HG03442 (cell line): ENCODE data around the gene TNK2.
"Not testable (repeated sequence)": the region's sequence is repeated elsewhere in the genome, so short reads cannot be mapped to it uniquely, and the experiment has no call there.

Source experiments
- ATAC-seq: cut with Tn5 transposase; IDR thresholded peaks from one replicate; pipeline ENCODE4 v1.9.1; 2021; ENCODE audit warnings: mild to moderate bottlenecking, moderate library complexity; ENCODE audit not compliant: unreplicated experiment

TNK2 gene

DNA sequence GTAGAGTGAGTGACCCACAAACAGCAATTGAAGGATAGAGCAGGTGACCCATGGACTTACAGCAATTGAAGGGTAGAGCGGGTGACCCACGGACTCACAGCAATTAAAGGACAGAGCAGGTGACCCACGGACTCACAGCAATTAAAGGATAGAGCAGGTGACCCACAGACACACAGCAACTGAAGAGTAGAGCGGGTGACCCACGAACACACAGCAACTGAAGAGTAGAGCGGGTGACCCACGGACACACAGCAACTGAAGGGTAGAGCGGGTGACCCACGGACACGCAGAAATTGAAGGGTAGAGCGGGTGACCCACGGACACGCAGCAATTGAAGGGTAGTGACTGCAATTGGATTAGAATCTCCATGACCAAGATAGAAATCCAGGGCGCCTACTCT, 9.8 kb upstream of the TNK2 start:
- ATAC-seq: no peak

DNA sequence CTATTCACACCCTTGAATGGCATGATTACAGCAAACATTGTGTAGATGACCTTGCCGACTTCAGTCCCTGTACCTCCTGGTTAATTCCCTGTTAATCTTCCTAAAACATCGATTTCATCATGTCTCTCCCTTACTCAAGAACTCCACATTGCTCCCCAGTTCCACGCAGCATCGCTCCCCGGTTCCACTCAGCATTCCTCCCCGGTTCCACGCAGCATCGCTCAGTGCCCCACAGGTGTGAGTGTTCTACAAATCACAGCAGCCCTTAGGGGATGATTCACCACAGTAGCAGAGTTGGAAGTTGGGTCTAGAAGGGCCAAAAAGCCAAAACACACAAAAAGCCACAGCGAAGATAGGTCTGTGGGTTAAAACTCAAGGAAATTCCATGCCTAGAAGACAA, 8.6 kb upstream of the TNK2 start:
- ATAC-seq: no peak

DNA sequence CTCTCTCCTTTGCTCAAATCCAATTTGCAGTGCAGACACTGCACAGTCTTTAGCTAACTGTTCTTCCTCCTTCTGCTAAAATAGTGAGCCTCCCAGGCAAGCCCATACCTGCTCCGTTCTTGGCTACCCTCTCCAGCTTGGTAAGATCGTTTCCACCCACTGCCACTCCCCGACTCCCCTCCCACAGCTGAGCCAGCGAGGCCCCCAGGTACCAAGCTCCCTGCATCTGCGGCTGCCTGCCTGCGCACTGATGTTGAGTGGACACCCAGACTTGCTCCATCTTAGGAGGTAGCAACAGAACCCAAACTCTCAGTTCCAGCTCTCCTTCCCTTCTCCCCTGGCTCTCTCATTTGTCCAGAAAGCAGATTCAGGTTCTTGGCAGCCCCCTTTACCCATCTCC, 7.9 kb upstream of the TNK2 start:
- ATAC-seq: no peak

DNA sequence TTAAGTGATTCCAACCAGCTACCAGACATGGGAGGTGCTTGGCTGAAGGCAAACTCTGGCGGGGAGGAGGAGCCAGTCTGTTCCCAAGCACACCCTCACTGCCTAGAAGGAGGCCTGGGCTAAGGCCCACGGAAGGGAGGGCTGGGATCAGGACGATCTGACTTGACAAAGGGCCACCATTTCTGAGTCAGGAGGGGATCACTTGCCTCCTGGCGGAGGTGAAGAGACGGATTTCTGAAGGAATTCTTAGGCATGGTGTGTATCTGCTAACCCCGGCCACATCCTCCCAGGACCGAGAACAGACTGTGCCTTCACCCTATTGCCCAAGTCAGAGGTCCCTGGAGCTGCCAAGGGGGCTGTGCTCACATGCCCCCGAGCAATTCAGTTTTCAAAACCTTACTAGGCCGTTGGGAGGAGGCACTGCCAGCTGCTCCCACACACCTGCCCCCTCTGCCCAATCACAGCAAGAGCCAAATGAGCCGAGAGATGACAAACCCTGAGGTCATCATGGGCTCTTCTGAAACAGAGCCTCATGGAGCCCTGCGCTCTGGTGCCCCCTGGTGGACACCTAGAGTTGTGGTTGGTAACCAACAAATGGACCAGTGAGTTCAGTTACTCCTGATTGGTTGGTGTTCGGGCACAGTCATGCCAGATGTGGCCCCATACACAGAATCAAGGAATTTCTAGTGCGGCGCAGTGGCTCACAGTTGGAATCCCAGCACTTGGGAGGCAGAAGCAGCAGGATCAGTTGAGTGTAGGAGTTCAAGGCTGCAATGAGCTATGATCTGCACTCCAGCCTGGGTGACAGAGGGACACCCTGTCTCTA, 6.5 kb upstream of the TNK2 start:
- peak; percentile 91 for ATAC-seq

DNA sequence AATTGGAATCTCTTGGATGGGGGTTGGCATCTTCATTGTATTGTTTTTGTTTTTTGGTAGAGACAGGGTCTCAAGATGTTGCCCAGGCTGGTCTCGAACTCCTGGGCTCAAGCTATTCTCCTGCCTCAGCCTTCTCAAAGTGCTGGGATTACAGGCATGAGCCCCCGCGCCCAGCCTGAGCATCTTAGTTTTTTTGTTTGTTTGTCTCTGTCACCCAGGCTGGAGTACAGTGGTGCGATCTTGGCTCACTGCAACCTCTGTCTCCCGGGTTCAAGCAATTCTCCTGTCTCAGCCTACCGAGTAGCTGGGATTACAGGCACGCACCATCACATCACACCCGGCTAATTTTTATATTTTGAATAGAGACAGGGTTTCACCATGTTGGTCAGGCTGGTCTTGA, 5.8 kb upstream of the TNK2 start:
- ATAC-seq: not testable (repeated sequence)

DNA sequence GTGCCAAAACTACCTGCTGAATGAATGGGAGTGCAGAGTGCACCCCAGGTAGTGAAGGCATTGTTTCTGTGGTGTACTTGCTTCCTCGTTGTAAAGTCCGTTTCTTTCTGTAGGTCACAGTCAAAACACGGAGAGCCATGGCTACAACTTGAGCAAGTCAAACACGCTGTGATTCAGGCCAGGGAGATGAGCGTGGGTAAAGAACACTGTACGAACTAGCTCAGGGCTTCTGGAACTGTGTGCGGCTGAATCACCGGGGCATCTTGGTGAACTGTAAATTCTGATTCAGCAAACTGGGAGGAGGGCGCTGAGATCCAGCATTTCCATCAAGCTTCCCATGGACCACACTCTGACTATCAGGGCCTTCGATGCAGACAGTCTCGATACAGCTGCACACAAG, 5.0 kb upstream of the TNK2 start:
- no peak for ATAC-seq

DNA sequence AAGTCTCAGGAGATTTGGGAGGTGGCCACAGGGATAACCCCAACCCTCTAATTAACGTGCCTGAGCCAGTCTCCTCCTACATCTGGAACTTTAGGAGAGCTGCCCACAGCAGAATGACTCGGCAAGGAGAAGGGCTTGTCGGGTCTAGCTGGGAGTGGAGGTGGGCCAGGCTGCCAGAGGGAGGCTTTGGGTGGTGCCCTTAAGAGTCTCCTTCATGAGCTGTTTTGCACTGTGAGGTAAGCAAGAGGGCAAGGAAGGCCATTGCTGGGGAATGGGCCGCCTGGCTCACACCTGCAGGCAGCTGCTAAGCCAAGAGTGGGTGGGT, 3.6 kb upstream of the TNK2 start:
- ATAC-seq: no peak

DNA sequence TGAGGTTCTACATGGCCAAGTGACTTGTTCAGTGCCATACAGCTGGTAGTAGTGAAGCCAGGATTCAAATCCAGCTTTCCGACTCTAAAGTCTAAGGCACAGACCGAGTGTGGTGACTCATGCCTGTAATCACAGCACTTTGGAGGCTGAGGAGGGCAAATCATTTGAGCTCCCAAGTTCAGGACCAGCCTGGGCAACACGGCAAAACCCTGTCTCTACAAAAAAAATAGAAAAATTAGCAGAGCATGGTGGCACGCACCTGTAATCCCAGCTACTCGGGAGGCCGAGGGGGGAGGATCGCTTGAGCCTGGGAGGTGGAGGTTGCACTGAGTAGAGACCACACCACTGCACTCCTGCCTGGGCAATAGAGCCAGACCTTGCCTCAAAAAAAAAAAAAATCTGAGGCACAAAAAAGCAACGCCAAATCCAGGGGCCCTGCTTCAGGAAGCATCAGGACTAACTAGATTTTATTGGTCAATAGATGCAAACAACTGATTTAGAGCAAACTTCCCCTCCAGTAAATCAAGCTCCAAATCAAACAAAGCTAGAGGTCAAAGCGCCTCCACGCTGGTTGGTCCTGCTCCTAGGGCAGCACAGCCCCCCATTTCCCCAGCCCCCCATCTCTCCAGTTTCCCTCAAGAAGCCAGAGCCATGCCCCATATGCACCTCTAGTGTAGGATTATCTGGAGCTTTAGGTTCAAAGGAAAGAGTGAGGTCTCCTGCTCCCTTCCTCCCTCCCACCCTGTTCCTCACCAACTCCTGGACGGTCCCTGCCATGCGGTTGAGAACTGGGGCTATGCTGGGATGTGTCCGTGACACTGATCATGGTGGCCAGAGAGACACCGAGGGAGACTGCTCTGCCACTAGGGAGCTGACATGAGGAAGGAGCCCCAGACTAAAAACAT, 2.9 kb upstream of the TNK2 start:
- ATAC-seq: no peak

DNA sequence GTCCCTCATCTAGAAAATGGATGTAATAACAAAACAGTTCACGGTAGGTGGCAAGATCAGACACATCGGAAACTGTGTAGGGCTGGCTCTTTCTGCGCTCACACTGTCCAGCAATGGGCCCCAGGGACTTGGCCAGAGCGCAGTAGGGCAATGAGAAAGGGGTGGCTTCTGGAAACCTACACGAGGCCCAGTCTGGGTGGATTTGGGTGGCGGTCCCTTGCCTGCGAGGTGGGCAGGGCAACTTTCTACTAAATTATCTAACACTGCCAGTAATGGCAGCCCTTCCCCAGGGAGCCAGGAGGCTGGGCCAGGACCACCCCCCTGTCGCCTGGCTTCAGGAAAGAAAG, 2.1 kb upstream of the TNK2 start:
- no peak for ATAC-seq

DNA sequence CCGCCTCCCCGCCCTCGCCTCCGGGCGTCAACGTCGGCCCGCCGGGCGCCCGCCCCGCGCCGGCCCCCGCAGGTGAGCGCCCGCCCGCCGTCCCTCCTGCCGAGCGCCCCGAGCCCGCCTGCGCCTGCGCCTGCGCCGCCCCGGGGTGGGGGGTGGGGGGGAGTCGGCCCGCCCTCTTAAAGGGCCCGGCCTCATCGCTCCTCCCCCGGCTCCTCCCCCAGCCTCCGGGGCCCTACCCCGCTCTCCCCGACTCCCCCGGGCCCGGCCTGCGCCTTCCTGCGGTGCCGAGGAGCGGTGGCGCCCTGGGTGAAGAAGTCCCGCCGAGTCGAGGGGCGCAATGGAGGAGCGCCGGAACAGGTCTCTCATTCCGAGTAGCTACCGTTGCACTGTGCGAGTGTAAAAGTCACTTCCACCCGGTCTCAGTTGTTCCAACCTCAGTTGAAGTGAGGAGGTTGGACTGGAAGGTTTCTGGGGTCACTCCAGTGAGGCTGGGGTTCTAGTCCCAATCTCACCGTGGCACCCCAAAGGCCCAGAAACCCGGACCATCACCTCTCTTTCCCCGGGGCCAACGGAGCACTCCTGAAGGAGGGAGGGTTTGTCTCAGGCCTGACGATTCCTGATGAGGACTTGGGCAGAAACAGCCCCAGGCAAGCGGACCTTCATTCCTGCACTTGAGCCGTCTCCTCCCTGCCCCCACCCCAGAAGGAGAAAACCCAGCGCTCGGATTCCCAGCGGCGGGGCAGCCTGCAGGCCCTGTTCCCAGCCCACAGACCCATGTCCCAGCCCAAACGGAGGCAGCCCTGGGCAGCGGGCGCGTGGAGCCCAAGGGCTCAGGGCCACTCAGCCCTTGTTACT, 1.5 kb upstream of the TNK2 start:
- peak; percentile 36 for ATAC-seq

DNA sequence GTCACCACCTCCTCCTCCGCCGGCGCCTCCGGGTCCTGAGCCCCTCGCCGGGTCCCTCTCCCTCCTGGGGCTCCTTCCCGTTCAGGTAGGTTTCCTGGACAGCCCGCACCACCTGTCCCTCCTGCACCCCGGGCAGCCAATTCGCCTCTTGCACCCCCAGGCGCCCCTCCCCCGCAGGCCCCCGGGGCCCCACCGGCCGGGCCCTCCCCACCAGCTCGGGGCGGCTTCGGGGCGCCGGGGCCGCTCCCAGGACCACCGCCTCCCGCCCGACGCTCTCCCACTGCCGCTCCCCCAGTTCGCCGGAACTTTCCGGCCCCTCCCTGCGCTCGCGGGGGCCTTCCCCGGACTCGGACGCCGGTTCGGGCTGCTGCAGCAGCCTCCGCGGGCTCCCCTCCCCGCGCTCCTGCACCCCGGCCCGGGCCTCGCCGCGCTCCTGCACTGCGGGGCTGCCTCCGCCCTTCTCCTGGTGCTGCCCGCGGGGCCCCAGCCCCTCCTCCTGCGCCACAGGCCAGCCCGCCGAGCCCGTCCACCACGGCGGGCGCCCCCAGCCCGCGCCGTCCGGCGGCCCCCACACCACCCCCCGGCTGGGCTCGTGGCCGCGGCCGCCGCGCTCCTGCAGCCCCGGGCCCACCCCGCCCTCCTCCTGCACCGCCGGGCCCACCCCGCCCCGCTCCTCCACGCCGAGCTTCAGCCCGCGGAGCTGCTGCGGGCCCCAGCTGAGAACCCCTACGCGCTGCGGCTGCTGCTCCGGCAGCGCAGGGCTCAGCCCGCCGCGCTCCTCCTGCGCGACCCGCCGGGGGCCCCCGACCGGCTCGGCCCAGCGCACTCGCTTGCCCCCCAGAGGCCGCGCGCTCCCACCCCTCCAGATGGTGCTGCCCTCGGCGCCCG, 587 bp upstream of the TNK2 start:
- ATAC-seq: peak; percentile 20

DNA sequence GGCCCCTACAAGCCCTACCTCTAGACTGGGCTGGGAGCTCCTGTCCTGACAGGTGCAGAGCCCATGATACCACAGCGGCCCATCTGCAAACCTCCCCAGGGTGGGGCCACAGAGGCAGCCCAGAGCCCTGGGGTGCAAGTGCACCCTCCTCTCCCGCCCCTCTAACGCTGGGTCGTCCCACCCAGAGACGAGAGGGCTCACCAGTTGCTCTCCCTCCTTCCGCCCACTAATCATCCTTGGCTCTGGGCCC, 742 bp downstream of the TNK2 start:
- ATAC-seq: no peak

DNA sequence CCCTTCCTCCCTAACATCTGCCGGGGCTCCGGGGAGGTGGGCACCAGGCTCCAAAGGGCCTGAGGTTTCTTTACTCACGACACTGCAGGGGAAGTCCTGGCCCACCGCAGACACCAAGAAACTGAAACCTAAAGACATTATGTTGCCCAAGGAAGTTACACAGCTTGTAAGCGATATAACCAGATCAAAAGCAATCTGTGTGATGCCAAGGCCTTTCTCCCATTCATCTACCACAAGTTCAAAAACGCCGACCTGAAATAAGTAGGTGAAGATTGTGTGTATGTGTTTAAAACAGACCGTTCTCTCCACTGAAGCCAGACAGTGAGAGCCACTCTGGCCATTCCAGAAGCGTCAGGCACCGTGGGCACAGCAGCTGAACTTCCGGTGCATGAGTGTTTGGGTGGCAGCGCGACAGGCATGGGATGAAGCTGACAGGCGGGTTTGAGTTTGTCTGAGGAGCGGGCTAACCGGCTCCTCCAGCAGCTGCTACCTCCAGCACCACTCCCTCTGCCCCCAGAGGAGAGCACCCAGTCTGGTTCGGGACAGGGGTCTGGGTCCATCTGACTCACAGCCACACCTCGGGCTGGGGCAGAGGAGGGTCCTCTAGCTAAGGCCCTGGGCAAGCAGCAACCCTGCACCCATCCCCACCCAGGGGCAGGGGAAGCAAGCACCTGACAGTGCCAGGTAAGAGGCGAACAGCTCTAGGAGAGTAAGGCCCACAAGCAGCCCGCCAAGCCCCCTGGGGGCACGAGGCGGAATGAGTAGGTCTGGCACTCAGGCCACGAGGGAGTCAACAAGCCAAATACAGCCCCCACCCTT, 1.3 kb downstream of the TNK2 start:
- peak; percentile 16 for ATAC-seq

DNA sequence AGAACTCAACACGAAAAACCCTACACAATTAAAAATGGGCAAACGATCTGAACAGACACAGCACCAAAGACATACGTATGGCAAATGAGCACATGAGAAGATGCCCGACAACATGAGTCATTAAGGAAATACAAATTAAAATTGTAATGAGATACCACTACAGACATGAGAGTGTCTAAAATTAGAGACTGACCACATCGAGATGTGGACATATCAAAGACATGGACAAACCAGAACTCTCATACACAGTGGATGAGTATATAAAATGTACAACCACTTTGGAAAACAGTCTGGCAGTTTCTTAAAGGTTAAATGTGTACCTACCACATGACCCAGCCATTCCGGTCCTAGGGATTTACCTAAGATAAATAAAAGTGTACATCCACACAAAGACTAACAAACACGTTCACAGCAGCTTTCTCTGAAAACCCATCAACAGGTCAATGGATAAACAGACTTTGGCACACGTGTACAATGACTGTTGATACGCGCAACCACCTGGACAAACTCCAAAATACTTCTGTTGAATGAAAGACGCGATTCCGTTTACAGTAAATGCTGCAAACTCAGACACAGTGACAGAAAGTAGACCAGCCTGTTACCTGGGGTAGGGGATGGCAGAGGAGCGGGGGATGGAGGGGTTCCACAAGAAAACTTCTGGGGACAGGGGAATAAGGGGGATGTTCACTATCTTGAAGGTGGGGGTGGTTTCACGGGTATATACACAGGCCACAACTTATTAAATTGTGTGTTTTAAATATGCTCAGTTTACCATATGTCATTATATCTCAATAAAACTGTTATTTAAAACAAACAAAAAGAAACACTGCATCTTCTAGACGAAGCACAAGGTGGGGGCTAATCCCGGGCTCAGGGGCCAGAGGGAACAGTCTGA, 2.1 kb downstream of the TNK2 start:
- no peak for ATAC-seq

DNA sequence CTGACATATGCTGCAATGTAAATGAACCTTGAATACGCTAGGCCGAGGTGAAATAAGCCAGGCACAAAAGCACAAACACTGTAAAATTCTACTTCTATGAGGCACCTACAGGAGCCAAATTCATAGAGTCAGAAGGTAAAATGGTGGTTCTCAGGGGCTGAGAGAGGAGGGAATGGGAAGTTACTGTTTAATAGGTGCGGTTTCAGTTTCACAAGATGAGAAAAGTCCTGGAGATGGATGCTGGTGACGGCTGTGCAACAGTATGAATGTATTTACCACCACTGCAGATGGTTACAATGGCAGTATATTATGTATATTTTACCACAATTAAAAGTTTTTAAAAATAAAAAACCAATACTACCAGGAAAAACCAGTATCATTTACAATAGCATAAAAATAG, 4.0 kb downstream of the TNK2 start:
- ATAC-seq: no peak

DNA sequence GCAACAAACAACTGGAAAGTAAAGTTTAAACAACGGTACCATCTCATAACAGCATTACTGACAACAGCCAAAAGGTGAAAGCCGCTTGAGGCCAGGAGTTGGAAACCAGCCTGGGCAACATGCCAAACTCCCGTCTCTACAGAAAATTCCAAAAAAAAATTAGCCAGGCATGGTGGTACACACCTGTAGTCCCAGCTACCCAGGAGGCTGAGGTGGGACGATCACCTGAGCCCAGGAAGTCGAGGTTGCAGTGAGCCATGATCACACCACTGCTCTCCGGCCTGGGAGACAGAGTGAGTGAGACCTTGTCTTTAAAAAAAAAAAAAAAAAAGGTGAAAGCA, 4.4 kb downstream of the TNK2 start:
- ATAC-seq: no peak

DNA sequence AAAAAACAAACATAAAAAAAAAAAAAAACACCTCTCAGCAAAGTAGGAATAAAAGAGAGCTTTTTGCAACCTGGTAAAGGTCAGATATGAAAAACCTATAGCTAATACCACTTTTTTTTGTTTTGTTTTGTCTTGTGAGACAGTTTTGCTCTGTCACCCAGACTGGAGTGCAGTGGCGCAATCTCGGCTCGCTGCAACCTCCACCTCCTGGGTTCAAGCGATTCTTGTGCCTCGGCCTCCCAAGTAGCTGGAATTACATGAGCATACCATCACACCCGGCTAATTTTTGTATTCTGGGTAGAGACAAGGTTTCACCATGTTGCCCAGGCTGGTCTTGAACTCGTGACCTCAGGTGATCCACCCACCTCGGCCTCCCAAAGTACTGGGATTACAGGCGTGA, 5.7 kb downstream of the TNK2 start:
- ATAC-seq: not testable (repeated sequence)

DNA sequence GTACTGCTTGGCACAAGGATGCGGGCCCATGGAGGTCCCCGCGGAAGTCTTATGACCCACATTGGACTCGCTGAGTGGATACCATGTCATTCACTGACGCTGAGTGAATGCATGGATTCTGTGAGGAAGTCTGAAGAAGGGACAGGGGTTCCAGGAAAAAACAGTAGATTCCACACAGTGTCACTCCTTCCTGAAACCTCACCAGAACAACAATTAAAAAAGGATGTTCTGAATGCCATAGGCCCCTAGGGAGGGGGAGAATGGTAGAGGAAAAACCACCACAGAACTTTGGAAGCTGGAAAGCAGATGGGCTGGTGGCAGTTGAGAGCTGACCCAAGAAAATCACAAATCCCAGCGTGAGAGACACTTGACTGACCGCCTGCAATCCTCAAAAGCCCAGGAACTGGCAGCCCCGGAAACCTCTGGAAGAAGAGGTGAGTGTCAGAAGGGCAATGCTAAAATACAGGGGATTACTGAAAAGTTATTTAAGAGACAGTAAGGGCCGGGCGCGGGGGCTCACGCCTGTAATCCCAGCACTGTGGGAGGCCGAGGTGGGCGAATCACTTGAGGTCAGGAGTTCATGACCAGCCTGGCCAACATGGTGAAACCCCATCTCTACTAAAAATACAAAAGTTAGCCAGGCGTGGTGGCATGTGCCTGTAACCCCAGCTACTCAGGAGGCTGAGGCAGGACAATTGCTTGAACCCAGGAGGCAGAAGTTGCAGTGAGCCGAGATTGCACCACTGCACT, 6.3 kb downstream of the TNK2 start:
- ATAC-seq: not testable (repeated sequence)
